PC-9 (cell line): ENCODE data around the gene TCP11L2. TPM values are rescaled to one million over a fixed set of nuclear protein-coding genes. Genes with fewer than 3 reads are reported as not detected.

Experiments used
- BruUV-seq: library from RNA; stranded (reverse); fragments of 400-500 nt; replicated peaks from 2 replicates; lab custom pipeline; 2021; lab: Mats Ljungman, UMichigan
- CTCF ChIA-PET: fragments of 300-600 bp; sonication (Branson Sonifier 250); formaldehyde crosslinking; loops from one replicate; lab custom pipeline; 2022; ENCODE audit warnings: antibody characterized with exemption; lab: Charles Lee
- POLR2A ChIA-PET: fragments of 300-600 bp; sonication (Branson Sonifier 250); formaldehyde crosslinking; loops from one replicate; lab custom pipeline; 2022; ENCODE audit warnings: antibody characterized with exemption; ENCODE audit not compliant: unreplicated experiment; lab: Charles Lee
- DNase-seq, 2 experiments: peaks; one replicate each; pipeline versions ENCODE4 v3.0.0 to v3.0.0-alpha.2; 2015 to 2022; ENCODE audit warnings: mixed read lengths in 1 of 2
- H2AFZ ChIP-seq: fragments of 200-600 bp; sonication (generic); 2 replicates; pipeline ENCODE4 v1.8.1; 2017; ENCODE audit warnings: antibody characterized with exemption
- H3F3A ChIP-seq: fragments of 200-600 bp; sonication (generic); 2 replicates; pipeline ENCODE4 v1.8.1; 2017; ENCODE audit warnings: antibody characterized with exemption, mild to moderate bottlenecking, low read depth; ENCODE audit not compliant: insufficient read depth
- H3K27ac ChIP-seq: fragments of 200-600 bp; sonication (generic); 2 replicates; pipeline ENCODE4 v1.6.1; 2016; ENCODE audit warnings: mixed run types
- H3K27me3 ChIP-seq: fragments of 200-600 bp; sonication (generic); 2 replicates; pipeline ENCODE4 v1.6.1; 2016; ENCODE audit warnings: low read depth, mixed run types; ENCODE audit not compliant: insufficient read depth
- H3K36me3 ChIP-seq: fragments of 200-600 bp; sonication (generic); 2 replicates; pipeline ENCODE4 v1.6.1; 2016; ENCODE audit warnings: low read depth, mixed run types
- H3K4me1 ChIP-seq: fragments of 200-600 bp; sonication (generic); replicated peaks from 2 replicates; pipeline ENCODE4 v1.6.1; 2016; ENCODE audit warnings: mixed run types; ENCODE audit not compliant: insufficient read depth
- H3K4me2 ChIP-seq: fragments of 200-600 bp; sonication (generic); 2 replicates; pipeline ENCODE4 v1.6.1; 2017; ENCODE audit warnings: mixed run types
- H3K4me3 ChIP-seq: fragments of 200-600 bp; sonication (generic); 2 replicates; pipeline ENCODE4 v1.6.1; 2016; ENCODE audit warnings: mixed run types
- H3K79me2 ChIP-seq: fragments of 200-600 bp; sonication (generic); 2 replicates; pipeline ENCODE4 v1.6.1; 2017; ENCODE audit warnings: low read depth, mixed run types
- H3K9me2 ChIP-seq: fragments of 200-600 bp; sonication (generic); 2 replicates; pipeline ENCODE4 v1.8.1; 2017; ENCODE audit warnings: mild to moderate bottlenecking; ENCODE audit not compliant: insufficient read depth
- H3K9me3 ChIP-seq: fragments of 200-600 bp; sonication (generic); 2 replicates; pipeline ENCODE4 v1.8.1; 2016; ENCODE audit warnings: low read depth; ENCODE audit not compliant: insufficient read depth
- H4K20me1 ChIP-seq: fragments of 200-600 bp; sonication (generic); 2 replicates; pipeline ENCODE4 v1.8.1; 2017; ENCODE audit not compliant: insufficient read depth
- EZH2 ChIP-seq: fragments of 200-600 bp; sonication (generic); IDR thresholded peaks from 2 replicates; pipeline ENCODE4 v1.8.0; 2017; ENCODE audit warnings: antibody characterized with exemption, low read depth
- intact Hi-C: fragments of 100-400 bp; cut with micrococcal nuclease; formaldehyde crosslinking; loops from one replicate; pipeline ENCODE4 v1.10.0; 2022; ENCODE audit not compliant: unreplicated experiment
- total RNA-seq: library from RNA; stranded (reverse); gene quantifications from 2 replicates; pipeline ENCODE4 v1.2.3, GENCODE V29; 2021
- TF ChIP-seq, protein P1 (sequence below): fragments of 200-600 bp; sonication (generic); conservative IDR thresholded peaks from 2 replicates; pipeline ENCODE4 v1.6.1; 2017; ENCODE audit warnings: mixed run types, antibody characterized with exemption, mild to moderate bottlenecking, moderate library complexity

TCP11L2 gene
- total RNA-seq, 1 experiment from 2014 or later, result 34.6 TPM

DNA sequence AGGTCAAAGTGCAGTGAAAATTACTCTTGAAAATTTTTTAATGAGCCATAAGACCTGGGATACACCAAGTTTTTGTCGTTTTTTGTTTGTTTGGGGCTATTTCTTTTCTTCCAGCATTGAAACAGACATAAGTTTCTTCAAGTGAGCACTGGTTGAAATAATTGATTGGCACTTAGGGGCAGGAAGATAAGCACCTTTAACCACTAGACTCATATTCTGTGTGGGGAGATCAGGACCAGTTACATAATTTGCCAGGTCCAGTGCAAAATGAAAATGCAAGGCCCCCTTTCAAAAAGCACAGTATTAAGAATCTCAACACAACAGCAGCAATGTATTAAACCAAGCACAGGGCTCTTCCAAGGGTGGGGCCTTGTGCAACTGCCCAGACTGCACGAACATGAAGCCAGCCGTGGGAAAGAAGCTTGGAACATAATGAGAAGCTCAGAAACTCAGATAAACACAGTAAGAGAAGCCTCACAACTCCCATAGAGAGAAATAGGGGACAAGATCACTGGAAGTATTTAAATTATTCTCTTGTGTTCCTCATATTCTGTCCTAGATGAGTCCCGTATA is 3.2 kb upstream of the TCP11L2 start:
- DNase-seq, result no peak
- H3K4me1 ChIP-seq, result peaks cover 50% of the 10 kb centered on the region
- no peaks in the 10 kb centered on the region for H3K36me3 ChIP-seq
- H3K27ac ChIP-seq, result no peak overlapping the region
- BruUV-seq, result no TSS peak
- TF ChIP-seq EZH2, result no peak
- TF ChIP-seq, protein P1, sequence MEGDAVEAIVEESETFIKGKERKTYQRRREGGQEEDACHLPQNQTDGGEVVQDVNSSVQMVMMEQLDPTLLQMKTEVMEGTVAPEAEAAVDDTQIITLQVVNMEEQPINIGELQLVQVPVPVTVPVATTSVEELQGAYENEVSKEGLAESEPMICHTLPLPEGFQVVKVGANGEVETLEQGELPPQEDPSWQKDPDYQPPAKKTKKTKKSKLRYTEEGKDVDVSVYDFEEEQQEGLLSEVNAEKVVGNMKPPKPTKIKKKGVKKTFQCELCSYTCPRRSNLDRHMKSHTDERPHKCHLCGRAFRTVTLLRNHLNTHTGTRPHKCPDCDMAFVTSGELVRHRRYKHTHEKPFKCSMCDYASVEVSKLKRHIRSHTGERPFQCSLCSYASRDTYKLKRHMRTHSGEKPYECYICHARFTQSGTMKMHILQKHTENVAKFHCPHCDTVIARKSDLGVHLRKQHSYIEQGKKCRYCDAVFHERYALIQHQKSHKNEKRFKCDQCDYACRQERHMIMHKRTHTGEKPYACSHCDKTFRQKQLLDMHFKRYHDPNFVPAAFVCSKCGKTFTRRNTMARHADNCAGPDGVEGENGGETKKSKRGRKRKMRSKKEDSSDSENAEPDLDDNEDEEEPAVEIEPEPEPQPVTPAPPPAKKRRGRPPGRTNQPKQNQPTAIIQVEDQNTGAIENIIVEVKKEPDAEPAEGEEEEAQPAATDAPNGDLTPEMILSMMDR, result no peak
- H3K4me2 ChIP-seq, result no peak overlapping the region
- no peak overlapping the region for H2AFZ ChIP-seq
- H4K20me1 ChIP-seq, result no peaks in the 10 kb centered on the region
- H3K4me3 ChIP-seq, result no peak overlapping the region
- H3K9me2 ChIP-seq, result no peaks in the 10 kb centered on the region
- H3F3A ChIP-seq, result peaks cover 39% of the 10 kb centered on the region
- H3K9me3 ChIP-seq, result peaks cover 14% of the 10 kb centered on the region
- H3K27me3 ChIP-seq, result no peaks in the 10 kb centered on the region
- POLR2A ChIA-PET, result no interaction called here
- CTCF ChIA-PET, result no interaction called here
- intact Hi-C loops, result no loop called here
- peaks cover 17% of the 10 kb centered on the region for H3K79me2 ChIP-seq

DNA sequence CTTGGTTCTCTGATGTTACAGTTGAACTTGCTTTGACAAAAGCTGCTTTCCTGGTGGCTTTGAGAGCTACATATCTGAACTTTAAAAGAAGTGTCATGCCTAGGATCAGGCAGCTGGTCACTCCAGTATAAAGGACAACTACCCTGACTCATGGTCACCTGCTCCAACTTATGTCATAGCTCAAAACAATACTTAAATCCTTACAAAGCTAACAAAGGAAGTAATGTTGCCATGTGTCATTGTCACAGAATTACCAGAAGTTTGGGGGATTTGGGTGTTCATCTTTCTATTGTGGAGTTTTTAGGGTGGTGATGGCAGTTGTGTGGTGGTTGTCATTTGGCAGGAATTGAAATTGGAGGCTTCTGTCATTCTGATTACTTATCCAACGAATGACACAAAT is 1.8 kb upstream of the TCP11L2 start:
- Histone ChIP-seq H3K27ac (peak overlapping the region; percentile 84), H3K4me1 (peaks cover 62% of the 10 kb centered on the region), H3K36me3 (no peaks in the 10 kb centered on the region), H3K9me3 (0 out of 2 replicates have a peak, but pooled peaks cover 8% of the 10 kb centered on the region), H3K79me2 (peaks cover 32% of the 10 kb centered on the region), H4K20me1 (no peaks in the 10 kb centered on the region), H3K9me2 (no peaks in the 10 kb centered on the region), H3K4me3 (no peak overlapping the region), H3K4me2 (peak overlapping the region; percentile 96), H3F3A (peaks cover 45% of the 10 kb centered on the region), H3K27me3 (no peaks in the 10 kb centered on the region), H2AFZ (no peak overlapping the region)
- peak in 1 of 2 experiments; percentile 65 for DNase-seq
- BruUV-seq, result no TSS peak
- POLR2A ChIA-PET, result interaction anchor here (0.7 to 0.9 kb wide), 3 partner anchors 48 to 655 kb away, joined by 3 to 4 read pairs (median 4); partner anchors contain the start of genes POLR3B and TMEM263
- TF ChIP-seq, protein P1, result no peak
- no peak for TF ChIP-seq EZH2
- CTCF ChIA-PET, result no interaction called here
- intact Hi-C loops, result loop anchor here (1.0 to 10.0 kb wide), 4 partner anchors 42 to 166 kb away; partner anchors contain the start of genes NUAK1 and POLR3B

DNA sequence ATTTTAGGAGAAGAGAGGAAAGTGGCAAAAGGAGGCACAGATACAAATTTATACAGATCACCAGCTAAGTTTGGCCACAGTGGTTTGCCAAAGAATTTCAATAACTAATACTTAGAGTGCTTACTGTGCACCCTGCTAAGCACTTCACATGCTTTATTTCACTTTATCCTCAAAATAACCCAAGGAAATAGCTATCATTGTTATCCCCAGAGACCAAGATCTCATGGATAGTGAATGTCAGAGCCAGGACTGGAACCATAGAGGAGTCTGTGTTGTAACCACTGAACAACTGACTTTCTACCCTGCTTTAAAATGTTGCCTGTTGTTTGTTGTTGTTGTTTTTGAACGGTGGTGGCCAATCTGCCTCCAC is 1.3 kb upstream of the TCP11L2 start:
- H2AFZ ChIP-seq, result peak overlapping the region; percentile 93; the same call in 1 of the 2 replicates
- H4K20me1 ChIP-seq, result no peaks in the 10 kb centered on the region
- H3K27ac ChIP-seq, result peak overlapping the region; percentile 84
- 0 out of 2 replicates have a peak, but pooled peaks cover 8% of the 10 kb centered on the region for H3K9me3 ChIP-seq
- peak overlapping the region; percentile 96 for H3K4me2 ChIP-seq
- POLR2A ChIA-PET, result interaction anchor here (0.6 to 0.9 kb wide), 2 partner anchors 34 to 57 kb away, joined by 4 read pairs; partner anchors contain the start of gene POLR3B
- peaks cover 62% of the 10 kb centered on the region for H3K4me1 ChIP-seq
- peak overlapping the region; percentile 74; the same call in 1 of the 2 replicates for H3K4me3 ChIP-seq
- H3F3A ChIP-seq, result peaks cover 41% of the 10 kb centered on the region
- DNase-seq, result no peak
- H3K79me2 ChIP-seq, result peaks cover 33% of the 10 kb centered on the region
- no peaks in the 10 kb centered on the region for H3K36me3 ChIP-seq
- TF ChIP-seq, protein P1, result no peak
- TF ChIP-seq EZH2, result no peak
- intact Hi-C loops, result loop anchor here (1.0 to 10.0 kb wide), 4 partner anchors 41 to 166 kb away; partner anchors contain the start of genes NUAK1 and POLR3B
- H3K27me3 ChIP-seq, result no peaks in the 10 kb centered on the region
- no TSS peak for BruUV-seq
- CTCF ChIA-PET, result no interaction called here
- no peaks in the 10 kb centered on the region for H3K9me2 ChIP-seq
